ENCODE measurements around the gene AK5. TPM values are rescaled to one million over a fixed set of nuclear protein-coding genes. Genes with fewer than 3 reads are reported as not detected.

AK5 gene
- total RNA-seq, 2 donors from 2014 or later = 0.46 to 2.8 TPM

DNA sequence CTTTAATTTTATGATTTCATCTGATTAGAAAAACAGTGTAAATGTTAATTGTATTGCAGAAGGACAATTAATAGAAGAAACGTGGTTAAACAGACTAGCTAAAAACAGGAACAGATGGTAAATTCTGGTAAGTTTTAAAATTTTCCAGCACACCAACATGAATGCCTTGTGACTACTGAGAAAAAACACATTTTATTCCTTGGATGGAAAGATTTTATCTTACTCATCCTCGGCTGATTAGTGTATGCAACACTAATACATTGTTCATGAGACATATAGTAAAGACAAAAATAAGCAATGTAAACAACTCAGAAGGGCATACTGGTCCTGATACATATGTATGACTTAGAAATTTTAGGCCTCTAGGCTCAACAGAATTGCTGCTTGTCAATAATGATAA lies 4.9 kb upstream of the AK5 start:
- Histone ChIP-seq H3K9ac (ENCODE audit: extremely low read depth, low read length, poor library complexity, severe bottlenecking) (no peak overlapping the region), H3K27ac (ENCODE audit: low read depth, low read length) (no peak overlapping the region), H3K4me3 (ENCODE audit: low read length) (no peak overlapping the region), H3K36me3 (ENCODE audit: control insufficient read depth, insufficient read depth, low read length) (no peaks in the 10 kb centered on the region), H3K27me3 (ENCODE audit: control insufficient read depth, insufficient read depth, low read length, poor library complexity, severe bottlenecking) (peaks cover 66% of the 10 kb centered on the region), H3K4me1 (ENCODE audit: control insufficient read depth, insufficient read depth, low read length) (no peaks in the 10 kb centered on the region), H3K9me3 (ENCODE audit: control insufficient read depth, low read length) (no peaks in the 10 kb centered on the region)
- WGBS, 2 experiments (ENCODE audit: insufficient coverage in 1 of 2, insufficient read length in 1 of 2) = 100% methylated on average over 1 to 2 of the region's 2 CpGs
- Mint-ChIP-seq H3K4me3 (no peak overlapping the region), H3K4me1 (peaks cover 12% of the 10 kb centered on the region), H3K27ac (no peak overlapping the region), H3K27me3 (ENCODE audit: insufficient read depth) (peaks cover 67% of the 10 kb centered on the region), H3K9me3 (no peaks in the 10 kb centered on the region), H3K36me3 (ENCODE audit: low read depth) (no peaks in the 10 kb centered on the region)
- no peak for DNase-seq
- TF ChIP-seq CTCF (conservative IDR thresholded peaks at IDR 0.05) = no peak

GRCh38 chr1:77279929-77280328 lies 1.9 kb upstream of the AK5 start:
- H3K9me3 Mint-ChIP-seq = no peaks in the 10 kb centered on the region

GRCh38 chr1:77280962-77281361 lies 857 bp upstream of the AK5 start:
- Histone ChIP-seq H3K4me1 (ENCODE audit: control insufficient read depth, insufficient read depth, low read length) (no peaks in the 10 kb centered on the region), H3K27ac (ENCODE audit: low read depth, low read length) (no peak overlapping the region), H3K36me3 (ENCODE audit: control insufficient read depth, insufficient read depth, low read length) (no peaks in the 10 kb centered on the region), H3K9ac (ENCODE audit: extremely low read depth, low read length, poor library complexity, severe bottlenecking) (no peak overlapping the region), H3K4me3 (ENCODE audit: low read length) (peak overlapping the region; percentile 84), H3K9me3 (ENCODE audit: control insufficient read depth, low read length) (no peaks in the 10 kb centered on the region), H3K27me3 (ENCODE audit: control insufficient read depth, insufficient read depth, low read length, poor library complexity, severe bottlenecking) (peaks cover 77% of the 10 kb centered on the region)
- Mint-ChIP-seq H3K27me3 (ENCODE audit: insufficient read depth) (peaks cover 77% of the 10 kb centered on the region), H3K9me3 (no peaks in the 10 kb centered on the region), H3K4me1 (peaks cover 6% of the 10 kb centered on the region), H3K4me3 (peak overlapping the region; percentile 55), H3K36me3 (ENCODE audit: low read depth) (no peaks in the 10 kb centered on the region), H3K27ac (no peak overlapping the region)
- TF ChIP-seq CTCF (conservative IDR thresholded peaks at IDR 0.05) = no peak
- no peak for DNase-seq
- 83 to 90% methylated on average over 2 to 4 of the region's 4 CpGs for WGBS, 2 experiments (ENCODE audit: insufficient coverage in 1 of 2, insufficient read length in 1 of 2)

More at GRCh38 chr1:77279929-77280328, 1.9 kb upstream of the AK5 start:
- H3K27ac Mint-ChIP-seq = no peak overlapping the region
- Histone ChIP-seq H3K9ac (ENCODE audit: extremely low read depth, low read length, poor library complexity, severe bottlenecking) (no peak overlapping the region), H3K4me1 (ENCODE audit: control insufficient read depth, insufficient read depth, low read length) (no peaks in the 10 kb centered on the region), H3K36me3 (ENCODE audit: control insufficient read depth, insufficient read depth, low read length) (no peaks in the 10 kb centered on the region), H3K9me3 (ENCODE audit: control insufficient read depth, low read length) (no peaks in the 10 kb centered on the region), H3K27ac (ENCODE audit: low read depth, low read length) (no peak overlapping the region), H3K27me3 (ENCODE audit: control insufficient read depth, insufficient read depth, low read length, poor library complexity, severe bottlenecking) (peaks cover 75% of the 10 kb centered on the region), H3K4me3 (ENCODE audit: low read length) (no peak overlapping the region)
- no peaks in the 10 kb centered on the region for H3K36me3 Mint-ChIP-seq (ENCODE audit: low read depth)
- H3K4me3 Mint-ChIP-seq = no peak overlapping the region
- 92 to 93% methylated on average over 2 of the region's 2 CpGs for WGBS, 2 experiments (ENCODE audit: insufficient coverage in 1 of 2, insufficient read length in 1 of 2)
- TF ChIP-seq CTCF (conservative IDR thresholded peaks at IDR 0.05) = no peak
- peaks cover 12% of the 10 kb centered on the region for H3K4me1 Mint-ChIP-seq
- DNase-seq = no peak
- H3K27me3 Mint-ChIP-seq (ENCODE audit: insufficient read depth) = peaks cover 73% of the 10 kb centered on the region

Data from endodermal cell (in vitro differentiated cells).